HG03196 (cell line): ENCODE results near the gene E2F6.
A peak's percentile ranks its signal among the peaks of the same experiment; 100 is the strongest.

Experiments
- ATAC-seq: cut with Tn5 transposase; IDR thresholded peaks from one replicate; pipeline ENCODE4 v1.9.1; 2021; ENCODE audit not compliant: unreplicated experiment

Gene E2F6

DNA sequence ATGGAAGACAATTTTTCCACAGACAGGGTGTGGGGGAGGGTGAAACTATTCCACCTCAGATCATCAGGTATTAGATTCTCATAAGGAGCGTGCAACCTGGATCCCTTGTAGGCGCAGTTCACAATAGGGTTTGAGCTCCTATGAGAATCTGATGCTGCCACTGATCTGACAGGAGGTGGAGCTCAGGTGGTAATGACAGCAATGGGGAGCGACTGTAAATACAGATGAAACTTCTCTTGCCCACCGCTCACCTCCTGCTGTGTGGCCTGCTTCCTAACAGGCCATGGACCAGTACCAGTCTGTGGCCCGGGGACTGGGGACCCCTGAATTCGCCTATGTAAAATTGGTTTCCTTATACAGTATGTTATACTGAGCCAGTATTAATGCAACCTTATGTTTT, 27.3 kb upstream of the E2F6 start:
- no peak for ATAC-seq

DNA sequence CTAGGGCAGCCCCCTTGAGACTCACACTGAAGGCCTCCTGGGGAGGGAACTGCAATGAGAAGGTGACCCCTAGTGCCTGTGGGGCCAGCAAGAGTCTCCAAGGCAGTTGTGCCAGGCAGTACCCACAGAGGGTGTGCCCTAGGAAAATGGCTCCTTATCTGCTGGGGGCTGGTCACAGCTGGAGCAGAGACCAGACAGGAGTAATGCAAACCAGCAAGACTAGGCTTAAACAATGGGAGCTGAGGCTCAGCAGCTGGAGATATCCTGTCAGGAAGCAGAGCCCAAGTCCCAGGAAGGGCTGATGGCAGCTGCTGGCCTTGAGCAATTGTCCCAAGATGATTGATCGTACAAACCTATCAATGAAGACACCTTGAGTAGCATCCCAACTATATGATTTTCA, 26.8 kb upstream of the E2F6 start:
- no peak for ATAC-seq

GRCh38 chr2:11492244-11492643, 26.3 kb upstream of the E2F6 start:
- ATAC-seq, result no peak

DNA sequence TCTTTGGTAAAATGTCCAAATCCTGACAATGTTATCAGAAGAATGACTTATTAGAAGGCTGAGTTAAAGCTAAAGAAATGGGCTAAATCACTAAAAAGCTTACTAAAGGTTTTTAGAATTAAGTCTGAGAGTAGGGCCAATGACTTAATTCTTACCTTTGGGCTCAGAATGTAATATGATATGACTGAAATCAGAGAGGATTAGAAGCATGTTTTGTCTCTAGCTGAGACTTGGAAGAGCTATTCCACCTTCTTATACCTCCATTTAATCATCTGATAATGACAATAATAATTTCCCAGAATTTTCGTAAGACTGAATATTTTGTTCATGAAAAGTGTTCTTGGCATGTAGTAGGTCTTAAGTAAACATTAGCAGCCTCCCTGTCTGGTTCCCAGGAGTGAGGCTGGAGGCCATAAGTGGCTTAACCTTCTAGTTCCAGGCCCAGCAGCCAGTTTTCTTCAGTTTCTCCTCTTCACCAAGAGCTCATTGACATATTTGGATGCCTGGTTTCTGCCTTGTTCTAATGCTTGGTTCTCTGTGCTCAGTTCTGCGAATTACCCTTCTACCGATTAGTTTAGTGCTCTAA, 25.5 kb upstream of the E2F6 start:
- no peak for ATAC-seq

DNA sequence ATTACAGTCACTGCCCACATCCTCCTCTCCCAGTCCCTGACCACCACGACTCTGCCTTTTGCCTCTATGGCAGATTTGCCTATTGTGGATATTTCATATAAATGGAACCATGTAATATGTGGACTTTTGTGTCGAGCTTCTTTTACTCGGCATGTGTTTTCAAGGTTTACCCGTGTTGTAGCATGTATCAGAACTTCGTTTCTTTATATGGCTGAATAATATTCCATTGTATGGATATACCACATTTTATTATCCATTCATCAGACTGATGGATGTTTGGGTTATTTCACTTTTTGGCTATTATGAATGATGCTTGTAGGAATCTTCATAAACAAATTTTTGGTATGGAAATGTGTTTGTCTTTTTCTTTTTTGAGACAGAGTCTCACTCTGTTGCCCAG, 24.2 kb upstream of the E2F6 start:
- no peak for ATAC-seq

DNA sequence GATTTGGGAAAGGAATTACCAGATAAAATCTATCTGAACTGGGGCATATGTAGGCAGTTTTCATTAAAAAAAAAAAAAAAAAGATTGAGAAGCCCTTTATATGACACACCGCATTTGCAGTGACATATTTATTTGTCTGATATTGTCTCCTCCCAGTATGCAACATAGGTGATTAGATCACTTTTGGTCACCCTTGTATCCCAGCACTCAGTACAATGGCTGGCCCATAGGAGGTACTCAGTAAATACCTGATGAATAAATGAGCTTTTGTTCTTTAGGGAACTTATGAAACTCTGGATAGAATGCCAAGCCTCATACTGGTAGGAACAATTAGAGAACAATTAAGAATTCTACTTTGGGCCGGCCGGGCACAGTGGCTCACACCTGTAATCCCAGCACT, 22.8 kb upstream of the E2F6 start:
- no peak for ATAC-seq

GRCh38 chr2:11483806-11484617, 18.1 kb upstream of the E2F6 start:
- ATAC-seq, result no peak

DNA sequence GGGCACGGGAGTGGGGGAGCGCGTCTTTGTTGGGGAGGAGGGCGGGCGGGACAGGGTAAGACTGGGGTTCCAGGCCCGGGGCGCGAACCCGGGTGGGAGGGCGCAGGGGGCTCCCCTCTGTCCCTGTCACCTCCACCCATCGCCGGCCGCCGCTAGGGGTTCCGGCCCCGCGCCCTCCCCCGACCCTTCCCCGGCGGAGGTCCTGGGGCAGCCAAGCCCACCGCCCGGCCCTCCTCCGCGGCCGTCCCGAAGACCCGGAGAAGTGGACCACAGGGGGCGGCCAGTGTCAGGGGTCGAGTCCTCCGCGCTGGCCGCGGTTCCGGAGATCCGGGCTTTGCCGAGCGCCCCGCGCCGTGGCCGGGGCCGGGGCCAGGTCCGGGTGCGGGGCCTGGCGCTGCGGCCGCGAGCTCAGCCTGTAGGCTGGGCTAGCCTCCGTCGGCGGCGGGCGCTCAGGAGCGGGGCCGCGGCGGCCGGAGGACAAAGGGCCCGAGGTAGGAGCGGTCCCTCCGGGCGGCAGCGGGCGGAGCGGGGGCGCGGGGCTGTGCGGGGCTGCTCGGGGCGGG, 16.6 kb upstream of the E2F6 start:
- no peak for ATAC-seq

- no peak for ATAC-seq
Observed at GRCh38 chr2:11481789-11482472, 16.0 kb upstream of the E2F6 start.

- no peak for ATAC-seq
Observed at GRCh38 chr2:11481426-11481788, 15.4 kb upstream of the E2F6 start.

GRCh38 chr2:11480859-11481258, 14.9 kb upstream of the E2F6 start:
- ATAC-seq, result no peak

DNA sequence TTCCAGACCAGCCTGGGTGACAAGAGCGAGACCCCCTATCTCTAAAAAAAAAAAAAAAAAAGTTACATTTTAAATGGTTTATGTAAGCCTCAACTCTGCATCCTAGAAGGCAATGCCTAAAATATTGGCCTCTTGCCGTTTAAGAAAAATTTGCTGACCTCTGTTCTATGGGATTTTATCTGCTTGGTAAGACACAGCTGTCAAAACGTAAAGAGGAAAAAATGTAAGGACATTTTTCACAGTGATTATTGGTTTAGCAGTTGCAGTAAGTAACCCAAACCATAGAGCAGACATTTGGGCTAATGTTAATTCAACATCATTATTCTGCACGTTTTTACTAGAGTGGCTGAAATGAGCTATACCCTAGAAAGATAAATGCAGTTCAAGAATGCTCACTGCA, 14.4 kb upstream of the E2F6 start:
- no peak for ATAC-seq

DNA sequence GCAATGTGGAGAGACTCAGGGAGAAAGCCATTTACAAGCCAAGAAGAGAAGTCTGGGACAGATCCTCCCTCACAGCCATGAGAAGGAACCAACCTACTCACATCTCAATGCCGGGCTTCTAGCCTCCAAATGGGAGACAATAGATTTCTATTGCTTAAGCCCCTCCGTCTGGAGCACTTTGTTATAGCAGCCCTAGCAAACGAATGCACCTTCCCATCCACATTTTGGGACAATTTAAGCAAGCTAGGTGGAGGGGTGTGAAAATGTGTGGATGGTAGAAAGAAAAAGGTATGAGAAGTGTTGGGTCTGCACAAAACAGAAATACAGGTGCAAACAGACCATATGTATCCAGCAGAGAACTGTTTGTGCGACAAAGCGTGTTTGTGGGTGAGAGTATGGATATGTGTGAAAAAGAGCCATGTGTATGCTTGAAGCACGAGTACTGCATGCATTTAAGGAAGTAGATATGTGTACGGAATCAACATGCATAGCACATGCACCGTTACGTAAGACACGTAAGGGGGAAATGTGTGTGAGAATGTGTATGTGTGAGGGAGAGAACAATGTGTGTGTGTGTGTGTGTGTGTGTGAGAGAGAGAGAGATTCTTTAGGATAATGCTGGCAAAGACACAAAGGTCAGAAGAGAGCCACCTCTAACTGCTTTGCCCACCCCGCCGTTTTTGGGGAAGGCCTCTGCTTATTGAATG, 13.1 kb upstream of the E2F6 start:
- no peak for ATAC-seq

DNA sequence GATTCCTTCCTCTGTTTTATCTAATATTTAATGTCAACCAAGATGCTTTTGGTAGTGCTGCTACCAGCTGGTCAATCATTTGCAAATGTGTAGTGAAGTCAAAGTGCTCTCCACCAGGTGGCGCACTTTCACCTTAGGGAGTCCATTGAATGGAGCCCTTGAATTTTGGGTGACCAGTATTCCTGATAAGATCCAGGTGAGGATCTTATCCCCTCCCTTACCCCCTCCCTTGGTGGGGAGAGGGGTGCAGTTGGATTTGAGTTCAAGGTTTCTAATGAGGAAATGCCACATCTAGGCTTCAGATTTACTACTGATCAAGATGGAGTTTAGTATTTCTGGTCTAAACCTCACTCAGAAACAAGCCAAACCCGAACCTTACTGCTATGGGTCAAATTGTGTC, 12.0 kb upstream of the E2F6 start:
- ATAC-seq, result peak; percentile 85

DNA sequence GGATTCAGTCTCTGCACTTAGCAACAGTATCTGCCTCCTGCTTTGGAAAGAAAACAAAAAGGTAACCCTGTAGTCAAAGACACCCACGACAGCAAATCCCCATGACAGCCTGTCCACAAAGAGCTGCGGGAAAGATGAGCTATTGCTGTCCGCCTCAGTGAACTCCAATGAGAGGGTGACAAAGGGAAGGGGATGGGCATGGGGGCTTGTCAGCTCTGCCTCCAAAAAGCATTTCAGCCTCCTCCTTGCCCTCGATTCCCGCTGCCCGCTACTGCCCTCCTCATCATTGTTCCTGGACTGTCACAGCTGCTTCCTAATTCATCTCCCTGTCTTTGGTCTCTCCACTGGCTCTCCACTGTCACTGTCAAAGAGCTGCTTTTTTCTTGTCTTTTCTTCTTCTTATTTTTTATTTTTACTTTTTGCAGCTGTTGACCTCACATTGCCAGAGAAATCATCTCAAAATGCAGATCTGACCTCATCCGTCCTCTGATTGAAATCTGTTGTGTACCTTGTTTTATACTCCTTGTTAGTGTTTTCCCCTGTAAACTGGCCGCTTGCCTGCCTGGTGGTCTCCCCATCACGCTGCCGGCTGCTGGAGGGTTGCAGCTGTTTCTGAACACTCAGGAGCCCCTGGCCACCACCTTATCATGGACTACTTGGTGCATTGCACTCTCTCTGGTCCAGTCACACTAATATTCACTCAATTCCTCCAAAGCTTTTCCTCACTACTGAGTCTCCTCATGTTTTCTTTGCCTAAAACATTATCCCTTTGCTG, 7.9 kb upstream of the E2F6 start:
- ATAC-seq, result no peak

DNA sequence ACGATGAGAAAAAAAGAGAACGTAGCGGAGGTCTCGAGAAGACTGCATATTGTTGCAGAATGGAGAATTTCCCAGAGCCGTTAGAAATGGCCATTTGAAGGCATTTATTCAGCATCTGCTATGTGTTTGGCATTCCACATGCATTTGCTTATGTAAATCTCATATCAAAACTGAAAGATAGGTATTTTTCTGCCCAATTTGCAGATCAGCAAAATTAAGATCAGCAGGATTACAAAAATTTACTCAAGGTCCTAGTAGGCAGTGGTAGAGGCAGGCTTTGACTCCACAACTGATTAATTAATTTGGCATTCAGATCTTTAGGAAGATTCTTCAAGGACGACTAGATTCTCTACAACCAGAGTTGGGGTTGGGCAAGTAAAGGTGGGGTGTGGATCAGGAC, 1.8 kb upstream of the E2F6 start:
- ATAC-seq, result no peak

- ATAC-seq, result no peak
Observed at GRCh38 chr2:11467129-11467649, 1.2 kb upstream of the E2F6 start.

DNA sequence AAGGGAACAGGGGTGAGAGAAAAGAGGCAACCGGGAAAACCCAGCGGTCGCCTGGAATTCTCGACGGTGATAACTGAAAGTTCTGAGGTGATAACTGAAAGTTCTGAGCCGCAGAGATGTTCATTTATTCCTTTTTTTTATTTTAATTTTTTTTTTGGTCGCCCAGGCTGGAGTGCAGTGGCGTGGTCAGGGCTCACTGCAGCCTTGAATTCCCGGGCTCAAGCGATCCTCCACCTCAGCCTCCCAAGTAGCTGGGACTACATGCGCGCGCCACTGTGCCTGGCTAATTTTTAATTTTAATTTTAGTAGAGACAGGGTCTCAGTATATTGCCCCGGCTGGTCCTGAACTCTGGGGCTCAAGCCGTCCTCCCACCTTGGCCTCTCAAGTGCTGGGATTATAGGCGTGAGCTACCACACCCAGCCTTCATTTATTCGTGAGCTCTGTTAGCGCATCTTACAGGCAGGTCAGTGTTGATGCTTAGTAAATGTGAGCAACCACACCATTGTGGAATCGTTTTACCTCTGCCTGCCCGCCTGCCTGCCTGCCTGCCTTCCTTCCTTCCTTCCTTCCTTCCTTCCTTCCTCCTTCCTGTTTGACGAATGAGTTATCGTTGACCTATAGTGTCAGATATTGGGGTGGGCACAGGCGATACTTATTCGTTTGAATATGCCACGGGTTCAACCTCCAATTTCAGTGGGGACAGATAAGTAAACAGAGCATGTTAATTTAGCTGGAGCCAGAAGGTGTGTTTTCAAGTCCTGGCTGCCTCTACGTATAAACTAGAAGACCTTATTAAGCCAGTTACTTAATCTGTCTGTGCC, 557 bp upstream of the E2F6 start:
- ATAC-seq, result peak; percentile 13

DNA sequence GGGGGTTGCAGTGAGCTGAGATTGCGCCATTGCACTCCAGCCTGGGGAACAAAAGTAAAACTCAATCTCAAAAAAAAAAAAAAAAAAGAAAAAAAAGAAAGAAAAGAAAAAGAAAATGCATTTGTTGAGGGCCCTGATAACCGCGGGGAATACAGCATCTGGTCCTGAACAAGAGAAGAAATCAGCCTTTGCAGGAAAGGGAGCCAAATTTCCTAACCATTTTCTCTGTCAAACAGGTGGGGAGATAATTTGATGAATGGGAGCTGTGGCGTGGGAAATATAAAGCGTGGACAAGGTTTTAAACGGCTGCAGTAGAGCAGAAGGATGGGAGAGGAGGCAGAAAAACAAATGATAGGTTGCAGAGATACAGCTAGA, 864 bp downstream of the E2F6 start:
- ATAC-seq, result no peak

DNA sequence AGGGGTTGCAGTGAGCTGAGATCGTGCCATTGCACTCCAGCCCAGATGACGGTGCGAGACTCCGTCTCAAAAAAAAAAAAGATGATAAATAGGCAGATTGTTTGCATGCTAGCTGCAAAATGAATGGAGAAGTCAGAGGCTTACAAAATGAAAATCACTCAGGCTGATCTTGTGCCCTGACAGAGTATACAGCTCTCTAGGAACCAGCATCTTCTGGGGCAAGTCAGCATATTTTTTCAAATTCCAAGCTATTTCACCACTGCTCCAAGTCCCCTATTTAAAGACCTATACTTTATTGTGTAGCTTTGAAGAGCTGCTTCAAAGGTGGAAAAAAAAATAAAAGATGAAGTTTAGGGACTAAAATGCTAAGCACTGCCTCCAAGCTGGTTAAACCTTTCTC, 6.1 kb downstream of the E2F6 start:
- ATAC-seq, result no peak
